Hepatocyte (in vitro differentiated cells): Measurements from ENCODE around the gene SLC16A7.

Experiments
- CTCF ChIP-seq: fragments of 200-600 bp; sonication (generic); IDR thresholded peaks from 2 replicates; pipeline ENCODE4 v1.5.1; 2016; ENCODE audit warnings: antibody characterized with exemption, mild to moderate bottlenecking; ENCODE audit not compliant: poor library complexity
- EZH2phosphoT487 ChIP-seq: fragments of 200-600 bp; sonication (generic); IDR thresholded peaks from one replicate; pipeline ENCODE4 v1.6.1; 2018; ENCODE audit warnings: antibody characterized with exemption, mild to moderate bottlenecking, low read depth, moderate library complexity; ENCODE audit not compliant: unreplicated experiment, severe bottlenecking

- TF ChIP-seq CTCF (no peak), EZH2phosphoT487 (no peak)
These were observed 41.9 kb downstream of the SLC16A7 start for GRCh38 chr12:59637692-59638070.
